Dedifferentiated amniotic fluid mesenchymal stem cell (primary cell): ENCODE measurements around the gene SV2B.

Experiments used
- DNase-seq: peaks from one replicate; pipeline ENCODE4 v3.0.0-alpha.2; 2016; ENCODE audit errors: extremely low spot score

The SV2B gene

DNA sequence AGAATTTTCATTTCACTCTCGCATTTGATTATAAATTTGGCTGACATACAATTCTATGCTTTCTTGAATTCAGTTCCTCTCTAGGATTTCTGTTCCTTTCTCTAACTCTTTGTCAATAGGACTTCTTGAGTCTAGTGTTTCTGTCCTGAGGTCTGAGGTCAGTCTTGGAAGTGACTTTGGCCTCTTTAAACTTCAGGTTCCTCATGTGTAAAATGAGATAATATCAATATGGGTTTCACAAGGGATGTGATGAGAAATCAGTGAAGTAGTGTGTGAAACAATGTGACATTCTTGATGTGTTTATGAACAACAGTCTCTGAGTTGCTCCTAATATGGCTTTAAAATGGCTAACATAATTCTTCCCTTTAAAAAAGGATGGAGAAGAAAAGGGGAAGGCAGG, 92.2 kb downstream of the SV2B start:
- DNase-seq, result no peak

DNA sequence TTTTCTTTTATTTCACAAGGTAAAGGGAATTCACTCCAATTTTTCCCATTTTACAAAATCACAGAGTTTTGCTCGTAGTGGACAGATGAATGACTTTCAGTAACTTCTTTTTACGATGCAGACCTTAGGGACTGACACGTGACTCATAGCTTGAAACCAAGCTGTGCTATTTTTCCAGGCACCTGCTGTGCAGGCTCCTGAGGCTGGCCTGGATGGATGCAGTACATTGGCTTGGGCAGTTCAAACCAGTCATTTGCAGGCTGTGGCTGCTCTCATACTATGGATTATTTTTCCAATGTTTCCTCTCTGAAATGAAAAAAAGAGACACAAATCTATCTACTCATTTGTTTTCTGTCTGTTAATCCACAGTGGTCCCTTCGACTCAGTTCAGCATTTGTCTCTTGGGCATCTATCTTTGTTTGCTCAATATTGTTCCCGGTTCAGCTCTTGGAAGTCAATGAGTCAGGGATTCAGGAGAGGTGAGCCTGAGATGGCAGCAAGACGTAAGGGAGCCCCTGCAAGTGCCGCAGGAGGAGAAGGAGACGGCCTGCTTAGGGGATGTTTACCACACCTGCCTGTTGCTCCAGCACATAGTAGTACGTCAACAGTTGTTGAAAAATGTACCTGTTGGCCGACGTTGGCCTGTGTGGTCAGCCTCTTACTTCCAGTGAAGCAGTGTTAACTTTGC, 92.8 kb downstream of the SV2B start:
- DNase-seq, result no peak

- DNase-seq, result no peak
Observed at GRCh38 chr15:91193378-91193720, 93.3 kb downstream of the SV2B start.

DNA sequence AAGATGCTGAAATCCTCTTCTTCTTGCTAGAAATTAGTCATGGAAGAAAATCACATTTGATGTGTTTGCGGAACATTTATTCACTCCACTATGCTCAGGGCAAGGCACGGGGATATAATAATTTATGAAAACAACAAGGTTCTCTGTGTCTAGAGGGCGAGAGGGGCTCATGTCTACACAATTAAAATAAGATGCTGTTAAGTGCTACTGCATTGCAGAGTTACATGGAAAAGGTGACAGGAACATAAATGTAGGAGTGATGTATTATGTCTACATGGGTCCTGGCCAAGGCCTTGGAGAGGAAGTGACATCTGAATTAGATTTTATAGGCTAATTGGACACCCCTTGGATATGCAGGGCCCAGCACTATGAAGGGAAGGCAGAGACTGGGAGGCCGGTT, 96.1 kb downstream of the SV2B start:
- no peak for DNase-seq

DNA sequence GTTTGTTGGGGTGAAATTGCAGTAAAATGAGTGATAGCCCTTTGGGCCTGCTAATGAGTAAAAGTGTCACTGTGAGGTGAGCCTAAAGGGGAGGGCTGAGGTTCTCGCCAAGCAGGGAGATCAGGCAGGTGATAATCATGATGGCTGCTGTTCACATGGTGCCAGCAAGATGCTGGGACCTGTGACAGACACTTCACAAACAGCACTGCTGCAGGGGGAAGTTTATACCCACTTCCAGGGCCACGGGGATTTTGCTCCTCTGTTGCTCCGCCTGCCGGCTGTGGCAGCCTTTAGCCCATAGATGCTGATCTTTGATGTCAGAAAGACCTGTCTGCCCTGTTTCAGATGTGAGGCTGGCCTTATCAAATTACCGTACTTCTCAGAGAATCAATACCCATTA, 96.7 kb downstream of the SV2B start:
- DNase-seq, result no peak

DNA sequence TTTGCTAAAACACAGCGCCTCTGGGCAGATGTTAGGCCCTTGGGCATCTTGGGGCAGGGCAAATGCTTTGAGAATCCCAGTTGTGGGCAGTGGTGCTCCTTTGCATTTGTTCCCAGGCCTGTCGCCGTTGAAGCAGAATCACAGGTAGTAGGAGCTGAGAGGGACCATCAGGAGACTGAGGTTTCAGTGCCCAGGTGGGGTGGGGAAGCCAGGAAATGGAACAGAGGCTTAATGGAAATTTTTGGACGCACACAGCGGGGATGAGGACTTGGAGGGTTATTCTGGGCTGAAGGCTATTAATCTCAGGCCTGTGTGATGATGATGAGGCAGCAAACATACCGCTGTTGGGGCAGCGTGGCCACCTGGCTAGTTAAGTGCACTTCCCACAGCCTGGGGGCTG, 99.5 kb downstream of the SV2B start:
- DNase-seq, result no peak

DNA sequence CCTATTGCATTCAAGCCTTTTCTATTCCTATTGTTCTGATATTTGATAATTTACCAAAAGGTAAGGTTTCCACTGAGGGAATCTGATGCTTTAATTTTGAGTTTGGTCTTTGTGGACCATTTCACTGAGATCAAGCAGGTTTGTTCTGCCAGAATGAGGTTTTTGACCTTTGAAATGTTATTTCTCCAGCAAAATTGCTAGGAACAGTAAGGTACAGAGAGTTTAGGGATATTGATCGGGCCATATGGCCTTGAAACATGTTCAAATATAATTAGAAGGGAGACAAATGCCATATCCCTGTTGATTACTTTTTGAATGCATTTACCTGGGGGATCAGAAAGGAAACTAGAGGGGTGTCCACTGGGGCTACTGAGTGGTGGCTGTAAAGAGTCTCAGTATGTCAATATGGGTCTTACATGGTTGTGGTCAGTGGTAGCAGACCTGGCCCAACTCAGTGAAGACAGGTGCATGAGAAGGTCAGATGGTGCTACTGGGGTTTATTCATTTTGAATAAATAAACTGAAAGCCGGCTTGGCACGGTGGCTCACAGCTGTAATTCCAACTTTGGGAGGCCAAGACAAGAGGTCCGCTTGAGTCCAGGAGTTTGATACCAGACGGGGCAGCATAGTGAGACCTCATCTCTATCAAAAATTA, 100.2 kb downstream of the SV2B start:
- no peak for DNase-seq

GRCh38 chr15:91202510-91203102, 102.5 kb downstream of the SV2B start:
- no peak for DNase-seq

GRCh38 chr15:91203619-91204203, 103.7 kb downstream of the SV2B start:
- no peak for DNase-seq

GRCh38 chr15:91208371-91208770, 108.3 kb downstream of the SV2B start:
- DNase-seq, result no peak

GRCh38 chr15:91209318-91209717, 109.3 kb downstream of the SV2B start:
- DNase-seq, result no peak

DNA sequence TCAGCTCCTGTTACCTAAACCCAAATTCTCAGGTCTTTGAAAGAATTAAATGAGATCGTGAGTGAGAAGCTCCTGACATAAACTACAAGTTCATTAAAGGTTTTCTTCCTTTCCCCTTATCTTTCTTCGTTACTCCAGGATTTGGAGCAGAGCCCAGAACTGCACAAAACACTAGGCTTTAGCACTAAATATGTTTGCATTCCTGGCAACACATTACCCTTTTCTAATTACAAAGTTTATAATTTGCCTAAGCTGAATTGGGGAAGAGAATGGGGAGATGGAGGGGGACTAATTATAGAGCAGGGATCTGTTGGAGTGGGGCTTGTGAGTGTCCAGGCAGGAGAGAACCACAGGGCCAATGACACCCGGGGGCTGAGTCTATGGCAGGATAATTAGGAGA, 109.7 kb downstream of the SV2B start:
- DNase-seq, result no peak

DNA sequence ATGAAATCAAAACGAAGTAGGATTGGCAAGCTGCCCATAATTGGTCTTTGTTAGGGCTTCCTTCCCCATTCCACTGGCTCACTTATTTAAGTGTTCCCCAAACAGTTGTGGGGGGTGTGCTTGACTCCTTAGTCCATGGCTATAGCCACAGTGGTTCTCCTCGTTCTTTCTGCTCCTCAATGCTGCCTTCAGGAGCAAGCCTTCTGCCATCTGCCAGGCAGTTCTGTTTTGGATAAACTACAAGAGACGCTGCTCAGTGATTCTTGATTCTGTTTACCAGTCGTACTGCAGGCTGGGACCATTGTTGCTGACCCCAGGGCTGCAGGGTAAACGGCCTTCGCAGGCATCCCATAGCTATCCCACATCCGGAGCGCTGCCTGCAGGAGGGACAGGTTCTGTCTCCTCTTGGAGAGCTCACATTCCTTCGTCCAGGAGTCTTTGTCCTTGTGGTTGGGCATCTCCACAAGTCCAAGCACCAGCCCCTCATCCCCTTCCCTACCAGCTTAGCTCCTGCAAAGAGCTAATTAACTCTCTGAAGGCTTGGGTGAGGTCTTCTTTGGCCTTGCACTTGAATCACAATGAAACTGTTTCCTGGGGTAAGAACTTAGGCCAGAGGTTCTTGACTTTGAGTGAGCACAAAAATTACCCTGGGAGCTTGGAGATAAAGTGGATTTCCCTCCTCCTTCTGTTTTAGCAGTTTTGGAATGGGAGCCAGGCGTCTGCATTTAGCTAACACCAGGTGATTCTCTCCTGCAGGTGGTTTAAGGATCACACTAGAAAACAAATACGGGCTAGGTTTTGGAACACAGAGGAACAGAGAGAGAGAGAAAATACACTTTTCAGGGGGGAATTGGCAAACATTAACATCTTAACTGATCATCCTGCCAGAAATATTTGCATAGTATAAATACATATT, 114.9 kb downstream of the SV2B start:
- DNase-seq, result no peak

- DNase-seq, result no peak
Observed at GRCh38 chr15:91216000-91216399, 115.9 kb downstream of the SV2B start.

DNA sequence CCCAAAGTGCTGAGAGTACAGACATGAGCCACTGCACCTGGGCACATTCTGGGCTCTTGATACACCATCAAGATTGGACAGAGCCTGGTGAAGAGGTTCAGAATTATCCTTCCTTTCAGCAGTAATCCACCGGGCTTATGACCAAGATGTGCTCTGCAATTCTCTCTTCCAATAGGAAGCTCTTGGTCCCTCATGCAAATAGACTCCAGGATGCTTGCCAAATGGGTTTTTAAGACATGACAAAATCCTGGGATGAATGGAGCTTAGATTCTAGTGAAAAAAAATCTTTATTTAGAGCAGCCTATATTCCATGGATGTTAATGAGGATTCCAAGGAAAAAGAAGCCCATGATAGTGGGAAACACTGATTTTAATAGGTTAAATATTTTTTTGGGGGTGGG, 119.1 kb downstream of the SV2B start:
- DNase-seq, result no peak

DNA sequence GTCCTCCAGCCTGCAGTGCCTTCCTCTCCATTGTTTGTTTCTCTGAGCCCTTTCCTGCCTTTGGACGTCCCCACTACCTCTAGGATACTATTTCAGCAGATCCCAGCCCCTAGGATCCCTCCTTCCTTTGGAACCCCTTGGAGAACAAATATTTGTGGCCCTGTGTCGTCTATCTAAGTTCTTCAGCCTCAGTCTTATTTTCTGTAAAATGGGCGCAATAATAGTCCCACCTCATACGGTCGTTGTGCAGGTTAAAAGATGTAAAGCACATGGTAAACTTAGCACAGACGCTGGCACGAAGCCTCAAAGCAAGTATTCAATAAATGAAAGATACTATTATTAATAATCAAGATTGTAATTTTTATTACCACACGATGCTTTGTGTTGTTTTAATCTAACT, 122.0 kb downstream of the SV2B start:
- DNase-seq, result no peak

DNA sequence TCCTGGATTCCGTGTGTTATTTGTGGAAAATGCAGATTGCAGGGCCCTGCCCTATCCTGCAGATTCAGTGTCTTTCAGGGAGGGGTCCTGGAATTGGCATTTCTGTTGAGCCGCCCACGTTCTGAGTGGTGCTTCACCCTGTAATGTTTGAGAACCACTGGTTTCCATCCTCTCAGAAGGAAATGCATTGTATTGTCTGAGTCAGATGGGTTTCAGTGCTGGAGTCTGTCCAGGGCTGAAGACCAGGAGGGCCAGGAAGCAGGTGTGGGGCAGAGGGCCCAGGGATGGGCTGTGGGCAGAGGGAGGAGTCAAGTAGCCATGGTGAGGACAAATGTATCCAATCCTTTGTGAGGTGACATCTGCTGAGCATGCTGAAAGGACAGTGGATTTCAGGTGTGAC, 123.8 kb downstream of the SV2B start:
- DNase-seq, result no peak

GRCh38 chr15:91224755-91225380, 124.8 kb downstream of the SV2B start:
- DNase-seq, result no peak

- no peak for DNase-seq
Observed at GRCh38 chr15:91225741-91226140, 125.7 kb downstream of the SV2B start.

DNA sequence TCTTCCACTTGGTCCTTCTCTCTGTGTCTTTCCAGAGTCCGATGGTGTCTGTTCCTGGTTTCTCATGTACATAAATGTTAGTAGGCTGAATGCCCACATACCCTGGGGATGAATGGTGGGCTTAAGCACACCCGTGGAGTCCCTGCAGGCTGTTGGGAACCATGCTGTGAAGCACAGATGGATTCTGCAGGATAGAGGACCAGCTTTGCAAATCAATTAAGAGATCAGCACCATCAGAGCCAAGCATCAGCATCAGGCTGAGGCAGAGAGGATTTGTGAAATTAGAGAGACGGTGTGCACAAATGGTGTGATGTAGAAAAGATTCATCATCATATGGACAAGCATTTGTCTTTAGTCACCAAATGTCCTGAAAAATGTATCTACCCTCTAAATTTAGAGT, 127.1 kb downstream of the SV2B start:
- DNase-seq, result no peak

GRCh38 chr15:91227766-91228165, 127.7 kb downstream of the SV2B start:
- no peak for DNase-seq

DNA sequence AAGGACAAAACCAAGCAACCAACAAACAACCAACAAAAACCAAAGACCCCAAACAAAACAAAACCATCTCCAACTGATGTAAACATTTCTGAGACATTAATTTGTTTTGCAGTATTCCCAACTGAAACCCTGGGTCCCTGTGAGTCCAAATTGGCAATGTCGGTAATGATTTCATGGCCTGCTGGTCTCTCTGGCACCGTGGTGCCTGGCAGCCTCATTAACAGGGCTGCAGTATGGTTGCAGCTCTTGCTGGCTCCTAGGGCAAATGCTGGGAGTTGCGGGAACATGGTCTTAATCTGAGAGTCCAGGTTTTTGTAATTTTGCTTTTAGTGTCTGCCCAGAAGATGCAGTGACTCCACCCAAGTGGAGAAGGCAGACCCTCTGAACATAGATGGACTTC, 128.3 kb downstream of the SV2B start:
- DNase-seq, result no peak
